Thoracic aorta (tissue), 2 donors: Measurements from ENCODE around the gene TADA3. TPM values are rescaled to one million over a fixed set of nuclear protein-coding genes. Genes with fewer than 3 reads are reported as not detected.

ENCODE experiments used
- ATAC-seq: fragments of 150-250 bp; one replicate; pipeline ENCODE4 v1.8.0; 2017; ENCODE audit warnings: low read depth; ENCODE audit not compliant: insufficient number of reproducible peaks, low FRiP score
- DNase-seq: peaks from one replicate; pipeline ENCODE4 v3.0.0-alpha.2; 2020; ENCODE audit warnings: low spot score
- H3K27ac ChIP-seq, 2 donors: fragments of 200-600 bp; sonication (generic); 1 replicate in 1 of 2; 2 replicates in 1 of 2; pipeline ENCODE4 v1.5.1; 2016; ENCODE audit warnings: mild to moderate bottlenecking in 2 of 2, moderate library complexity in 2 of 2
- H3K27me3 ChIP-seq: fragments of 200-600 bp; sonication (generic); replicated peaks from 2 replicates; pipeline ENCODE4 v1.6.0; 2016; ENCODE audit warnings: mild to moderate bottlenecking; ENCODE audit not compliant: insufficient read depth
- H3K36me3 ChIP-seq: fragments of 200-600 bp; sonication (generic); one replicate; pipeline ENCODE4 v1.5.1; 2016
- H3K4me1 ChIP-seq, 2 donors: fragments of 200-600 bp; sonication (generic); 1 replicate in 1 of 2; 2 replicates in 1 of 2; pipeline versions ENCODE4 v1.5.1 to v1.6.0; 2016; ENCODE audit warnings: low read depth in 2 of 2, mild to moderate bottlenecking in 1 of 2; ENCODE audit not compliant: control insufficient read depth in 1 of 2
- H3K4me3 ChIP-seq: fragments of 200-600 bp; sonication (generic); 2 replicates; pipeline ENCODE4 v1.5.1; 2016; ENCODE audit warnings: mild to moderate bottlenecking
- H3K9me3 ChIP-seq: fragments of 200-600 bp; sonication (generic); 2 replicates; pipeline ENCODE4 v1.5.1; 2016
- CTCF ChIP-seq: fragments of 200-600 bp; sonication (generic); IDR thresholded peaks from one replicate; pipeline ENCODE4 v1.5.1; 2019; ENCODE audit warnings: antibody characterized with exemption
- total RNA-seq, 2 donors: library from RNA; depleted of rRNA; stranded (reverse); fragments of >200 nt; gene quantifications; one replicate each; pipeline versions ENCODE4 v1.1.0 to v1.2.3, GENCODE V29; 2016

Gene TADA3
- total RNA-seq, 2 donors from 2014 or later = 61.7 to 73.6 TPM

GRCh38 chr3:9786209-9786739 lies 6.0 kb downstream of the TADA3 start:
- H3K4me1 ChIP-seq = peaks cover 6 to 9% of the 10 kb centered on the region in 2 donors
- no peak for DNase-seq
- no peaks in the 10 kb centered on the region for H3K9me3 ChIP-seq
- ATAC-seq = no peak
- no peaks in the 10 kb centered on the region for H3K27me3 ChIP-seq
- no peak overlapping the region for H3K27ac ChIP-seq
- no peak overlapping the region for H3K4me3 ChIP-seq
- no peak for TF ChIP-seq CTCF
- H3K36me3 ChIP-seq = peaks cover 26% of the 10 kb centered on the region

GRCh38 chr3:9785602-9786001 lies 6.7 kb downstream of the TADA3 start:
- Histone ChIP-seq H3K27me3 (no peaks in the 10 kb centered on the region), H3K27ac (no peak overlapping the region), H3K9me3 (no peaks in the 10 kb centered on the region), H3K4me3 (no peak overlapping the region), H3K4me1 (peaks cover 3% of the 10 kb centered on the region in 2 donors), H3K36me3 (peaks cover 31% of the 10 kb centered on the region)
- no peak for DNase-seq
- no peak for ATAC-seq
- no peak for TF ChIP-seq CTCF

- no peak for TF ChIP-seq CTCF
- no peaks in the 10 kb centered on the region for H3K27me3 ChIP-seq
- no peak overlapping the region for H3K4me3 ChIP-seq
- no peak for ATAC-seq
- H3K9me3 ChIP-seq = no peaks in the 10 kb centered on the region
- peaks cover 37% of the 10 kb centered on the region for H3K36me3 ChIP-seq
- H3K27ac ChIP-seq = no peak overlapping the region
- peaks cover 0 to 3% of the 10 kb centered on the region in 2 donors for H3K4me1 ChIP-seq
- DNase-seq = no peak
Observed at GRCh38 chr3:9784965-9785364, 7.3 kb downstream of the TADA3 start.

- peaks cover 3 to 4% of the 10 kb centered on the region in 2 donors for H3K4me1 ChIP-seq
- H3K27me3 ChIP-seq = no peaks in the 10 kb centered on the region
- DNase-seq (no peak), ATAC-seq (no peak)
- no peak overlapping the region for H3K27ac ChIP-seq
- no peak overlapping the region for H3K4me3 ChIP-seq
- peaks cover 29% of the 10 kb centered on the region for H3K36me3 ChIP-seq
- TF ChIP-seq CTCF = no peak
- no peaks in the 10 kb centered on the region for H3K9me3 ChIP-seq
Observed at GRCh38 chr3:9783954-9784353, 8.3 kb downstream of the TADA3 start.

- Histone ChIP-seq H3K4me1 (peaks cover 6 to 8% of the 10 kb centered on the region in 2 donors), H3K9me3 (no peaks in the 10 kb centered on the region), H3K27me3 (no peaks in the 10 kb centered on the region), H3K27ac (no peak overlapping the region), H3K36me3 (peaks cover 26% of the 10 kb centered on the region), H3K4me3 (no peak overlapping the region)
- TF ChIP-seq CTCF = no peak
- DNase-seq = no peak
- ATAC-seq = no peak
Observed at GRCh38 chr3:9782770-9783169, 9.5 kb downstream of the TADA3 start.
